SK-N-MC (cell line): Measurements from ENCODE around the gene PROSER2.

ENCODE experiments used
- EZH2 ChIP-seq: fragments of 200-600 bp; sonication (generic); IDR thresholded peaks from one replicate; pipeline ENCODE4 v1.6.1; 2017; ENCODE audit warnings: antibody characterized with exemption
- FOXP2 ChIP-seq: optimal IDR thresholded peaks from 2 replicates; pipeline ENCODE3; 2011; ENCODE audit warnings: mild to moderate bottlenecking, moderate library complexity; ENCODE audit not compliant: insufficient read depth; ENCODE audit errors: extremely low read length, control extremely low read depth
- POLR2AphosphoS5 ChIP-seq: IDR thresholded peaks from 2 replicates; pipeline ENCODE4 v1.6.1; 2012; ENCODE audit warnings: mild to moderate bottlenecking, low read depth, low read length, borderline replicate concordance

- TF ChIP-seq EZH2 = no peak
- TF ChIP-seq FOXP2 = no peak
- no peak for TF ChIP-seq POLR2AphosphoS5
Measured at GRCh38 chr10:11898033-11898371, 74.8 kb downstream of the PROSER2 start.
